Measurements from ENCODE around the gene C1orf185.
"Not testable (repeated sequence)": the region's sequence is repeated elsewhere in the genome, so short reads cannot be mapped to it uniquely, and the experiment has no call there.

Gene C1orf185

GRCh38 chr1:51137696-51138095 lies 35.7 kb downstream of the C1orf185 start:
- DNase-seq (ENCODE audit: low read depth in 2 of 2) = not testable (repeated sequence)

DNA sequence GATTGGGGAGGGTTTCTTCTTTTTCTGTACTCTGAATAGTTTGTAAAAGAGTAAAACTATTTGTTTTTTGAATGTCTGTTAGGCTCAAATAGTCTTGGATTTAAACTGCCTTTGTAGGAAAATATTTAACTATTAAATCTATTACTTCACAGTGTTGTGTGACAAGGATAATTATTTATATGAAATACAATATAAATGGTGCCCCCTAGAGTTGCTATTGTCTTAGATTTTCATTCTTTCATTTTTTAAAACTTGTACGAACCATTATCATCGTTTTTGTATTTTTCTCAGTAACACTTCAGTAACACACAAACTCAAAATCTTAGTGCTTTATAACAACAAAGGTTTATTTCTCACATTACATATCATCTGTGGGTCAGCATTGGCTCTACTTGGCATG lies 37.4 kb downstream of the C1orf185 start:
- no peak for DNase-seq (ENCODE audit: low read depth in 2 of 2)

DNA sequence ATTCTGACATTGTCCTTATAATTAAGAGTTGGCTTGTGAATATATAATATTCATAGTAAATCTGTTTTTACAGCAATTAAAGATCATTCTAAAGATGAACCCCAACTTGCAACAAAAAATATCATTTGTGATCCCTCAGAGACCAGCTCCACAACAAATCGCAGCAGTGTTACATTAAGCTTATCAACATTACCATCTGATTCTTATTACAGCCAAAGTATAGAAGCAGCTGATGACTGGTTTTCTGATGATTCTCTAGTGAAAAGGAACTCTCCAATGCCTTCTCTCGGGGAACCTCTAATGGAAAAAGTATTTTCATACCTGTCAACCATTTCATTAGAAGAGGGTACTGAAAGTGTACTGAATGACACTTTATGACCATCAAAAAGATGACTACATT lies 45.4 kb downstream of the C1orf185 start:
- DNase-seq (ENCODE audit: low read depth in 2 of 2) = no peak

DNA sequence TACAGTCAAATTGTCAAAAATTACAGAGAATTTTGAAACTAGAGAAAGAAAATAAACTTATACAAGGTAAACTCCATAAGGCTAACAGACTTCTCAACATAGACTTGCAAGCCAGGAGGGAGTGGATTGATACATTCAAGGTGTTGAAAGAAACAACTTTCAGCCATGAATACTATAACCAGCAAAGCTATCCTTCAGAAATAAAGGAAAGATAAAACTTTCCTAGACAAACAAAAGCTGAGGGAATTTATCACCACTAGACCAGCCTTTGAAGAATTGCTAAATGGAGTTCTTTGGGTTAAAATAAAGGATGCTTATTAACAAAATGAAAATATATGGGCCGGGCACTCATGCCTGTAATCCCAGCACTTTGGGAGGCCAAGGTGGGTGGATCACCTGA lies 52.7 kb downstream of the C1orf185 start:
- no peak for DNase-seq (ENCODE audit: low read depth in 2 of 2)

DNA sequence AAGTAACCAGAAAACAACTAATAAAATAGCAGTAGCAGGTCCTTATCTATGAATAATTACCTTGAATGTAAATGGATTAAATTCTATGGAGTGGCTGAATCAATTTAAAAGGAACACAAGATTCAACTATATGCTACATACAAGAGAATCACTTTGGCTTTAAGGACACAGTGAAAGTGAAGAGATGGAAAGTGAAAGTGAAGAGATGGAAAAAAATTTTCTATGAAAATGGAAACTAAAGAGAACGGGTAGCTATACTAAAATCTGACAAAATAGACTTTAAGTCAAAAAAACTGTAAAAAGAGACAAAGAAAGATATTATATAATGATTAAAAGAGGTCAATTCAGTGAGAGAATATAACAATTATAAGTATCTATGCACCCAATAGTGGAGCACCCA lies 54.7 kb downstream of the C1orf185 start:
- DNase-seq (ENCODE audit: low read depth in 2 of 2) = no peak

DNA sequence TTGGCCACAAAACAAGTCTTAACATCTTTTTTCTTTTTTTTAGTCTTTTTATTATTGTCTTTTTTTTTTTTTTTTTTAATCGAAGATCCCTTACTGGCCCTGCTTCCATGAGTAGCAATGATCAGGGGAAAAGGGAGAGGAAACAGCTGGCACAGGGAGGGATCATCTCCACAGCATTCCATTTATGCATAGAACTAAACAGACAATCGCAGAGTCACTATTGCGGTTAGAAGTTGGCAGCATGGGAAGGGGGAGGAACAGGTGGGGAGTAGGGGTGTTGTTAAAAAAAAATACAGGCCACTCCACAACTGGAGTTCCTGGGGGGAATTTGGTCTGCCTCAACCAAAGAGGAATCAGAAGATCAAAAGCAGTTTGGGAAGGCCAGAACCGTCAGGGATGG lies 55.4 kb downstream of the C1orf185 start:
- DNase-seq (ENCODE audit: low read depth in 2 of 2) = no peak

GRCh38 chr1:51158263-51158662 lies 56.2 kb downstream of the C1orf185 start:
- no peak for DNase-seq (ENCODE audit: low read depth in 2 of 2)

DNA sequence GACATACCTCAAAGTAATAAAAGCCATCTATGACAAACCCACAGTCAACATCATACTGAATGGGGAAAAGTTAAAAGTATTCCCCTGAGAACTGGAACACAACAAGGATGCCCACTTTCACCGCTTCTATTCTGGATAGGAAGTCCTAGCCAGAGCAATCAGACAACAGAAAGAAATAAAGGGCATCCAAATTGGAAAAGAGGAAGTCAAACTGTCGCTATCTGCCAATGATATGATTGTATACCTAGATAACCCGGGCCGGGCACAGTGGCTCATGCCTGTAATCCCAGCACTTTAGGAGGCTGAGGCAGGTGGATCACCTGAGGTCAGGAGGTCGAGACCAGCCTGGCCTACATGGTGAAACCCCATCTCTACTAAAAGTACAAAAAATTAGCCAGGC lies 60.5 kb downstream of the C1orf185 start:
- DNase-seq (ENCODE audit: low read depth in 2 of 2) = not testable (repeated sequence)

DNA sequence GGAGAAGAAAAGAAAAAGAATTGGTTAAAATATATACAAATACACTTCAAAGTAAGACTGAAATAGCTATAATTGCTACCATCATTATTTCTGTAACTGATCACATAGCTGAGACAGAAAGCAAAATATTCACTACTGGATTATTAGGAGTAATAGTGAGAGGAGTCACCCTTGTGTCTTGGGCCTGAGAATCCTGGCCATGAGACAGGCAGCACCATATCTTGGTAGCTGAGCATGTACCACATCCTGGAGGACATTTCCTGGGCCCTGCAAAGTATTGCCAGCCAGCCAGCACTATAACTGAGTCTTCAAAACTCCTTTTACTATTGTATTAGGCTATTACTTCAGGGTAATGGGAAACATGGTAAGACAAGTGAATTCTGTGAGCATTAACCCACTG lies 63.5 kb downstream of the C1orf185 start:
- DNase-seq (ENCODE audit: low read depth in 2 of 2) = no peak

GRCh38 chr1:51168266-51168845 lies 66.3 kb downstream of the C1orf185 start:
- DNase-seq (ENCODE audit: low read depth in 2 of 2) = no peak

GRCh38 chr1:51168936-51169335 lies 66.9 kb downstream of the C1orf185 start:
- no peak for DNase-seq (ENCODE audit: low read depth in 2 of 2)

DNA sequence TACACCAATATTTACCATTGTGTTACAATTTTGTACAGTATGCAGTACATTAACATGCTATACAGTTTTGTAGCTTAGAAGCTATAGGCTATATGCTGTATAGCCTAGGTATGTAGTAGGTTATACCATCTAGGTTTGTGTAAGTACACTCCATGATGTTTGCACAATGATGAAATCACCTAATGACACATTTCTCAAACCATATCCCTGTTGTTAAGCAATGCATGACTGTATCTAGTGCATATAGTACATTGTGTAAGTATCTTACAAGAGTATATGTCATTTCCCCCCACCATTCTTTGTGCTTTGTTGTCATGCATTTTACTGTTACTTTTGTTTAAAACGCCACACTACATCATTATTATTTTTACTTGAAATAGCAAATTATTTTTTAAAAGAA lies 68.3 kb downstream of the C1orf185 start:
- no peak for DNase-seq (ENCODE audit: low read depth in 2 of 2)

GRCh38 chr1:51172811-51173210 lies 70.8 kb downstream of the C1orf185 start:
- no peak for DNase-seq (ENCODE audit: low read depth in 2 of 2)

- DNase-seq (ENCODE audit: low read depth in 2 of 2) = no peak
Measured at GRCh38 chr1:51175278-51175677, 73.2 kb downstream of the C1orf185 start.

DNA sequence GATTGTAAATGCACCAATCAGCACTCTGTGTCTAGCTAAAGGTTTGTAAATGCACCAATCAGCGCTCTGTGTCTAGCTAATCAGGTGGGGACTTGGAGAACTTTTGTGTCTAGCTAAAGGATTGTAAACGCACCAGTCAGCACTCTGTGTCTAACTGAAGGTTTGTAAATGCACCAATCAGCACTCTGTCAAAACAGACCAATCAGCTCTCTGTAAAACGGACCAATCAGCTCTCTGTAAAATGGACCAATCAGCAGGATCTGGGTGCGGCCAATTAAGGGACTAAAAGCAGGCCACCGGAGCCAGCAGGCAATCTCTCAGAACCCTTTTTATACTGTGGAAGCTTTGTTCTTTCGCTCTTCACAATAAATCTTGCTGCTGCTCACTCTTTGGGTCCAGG lies 76.0 kb downstream of the C1orf185 start:
- DNase-seq (ENCODE audit: low read depth in 2 of 2) = not testable (repeated sequence)

DNA sequence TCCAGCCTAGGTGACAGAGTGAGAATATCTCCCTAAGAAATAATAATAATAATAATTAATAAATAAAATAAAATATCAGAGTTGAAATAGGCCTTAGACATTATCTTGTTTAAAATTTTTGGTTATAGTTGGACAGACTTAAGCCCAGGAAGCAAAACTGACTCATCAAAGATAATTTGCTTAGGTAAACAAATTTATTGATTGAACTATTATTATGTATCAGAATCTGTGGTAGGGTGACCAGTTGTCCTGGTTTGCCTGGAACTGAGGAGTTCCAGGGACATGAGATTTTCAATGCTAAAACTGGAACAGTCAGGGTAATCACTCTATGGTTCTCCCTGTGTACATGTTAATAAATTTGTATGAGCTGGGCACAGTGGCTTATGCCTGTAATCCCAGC lies 86.2 kb downstream of the C1orf185 start:
- no peak for DNase-seq (ENCODE audit: low read depth in 2 of 2)

DNA sequence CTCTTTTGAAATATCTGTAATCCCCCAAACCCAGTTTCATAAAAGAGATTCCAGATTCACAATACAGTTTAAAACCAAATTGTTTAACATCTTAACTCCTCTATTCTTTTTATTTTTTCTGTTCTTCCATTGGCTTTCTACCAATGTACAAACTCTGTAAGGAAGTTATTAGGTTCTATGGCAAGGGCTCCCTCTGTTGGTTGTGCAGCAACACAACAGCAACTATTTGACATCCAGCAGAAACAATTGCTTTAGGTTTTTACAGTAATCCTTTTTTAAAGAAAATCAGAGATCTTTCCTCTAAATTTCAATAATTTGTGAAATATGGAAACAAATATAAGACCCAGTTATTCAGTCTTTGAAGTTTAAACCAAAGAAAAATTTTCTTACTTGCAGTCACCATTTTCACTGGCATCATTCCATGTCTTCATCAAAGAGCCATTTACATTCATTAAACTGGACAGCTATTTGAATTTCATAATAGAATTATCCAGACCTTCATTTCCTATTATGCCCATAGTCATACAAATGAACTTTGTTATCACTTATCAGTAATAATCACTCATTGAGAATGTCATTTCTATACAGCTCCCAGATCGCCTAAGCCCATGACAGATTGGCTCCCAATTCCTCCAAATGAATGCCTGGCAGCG lies 87.5 kb downstream of the C1orf185 start:
- no peak for DNase-seq (ENCODE audit: low read depth in 2 of 2)

GRCh38 chr1:51190961-51191360 lies 88.9 kb downstream of the C1orf185 start:
- no peak for DNase-seq (ENCODE audit: low read depth in 2 of 2)

DNA sequence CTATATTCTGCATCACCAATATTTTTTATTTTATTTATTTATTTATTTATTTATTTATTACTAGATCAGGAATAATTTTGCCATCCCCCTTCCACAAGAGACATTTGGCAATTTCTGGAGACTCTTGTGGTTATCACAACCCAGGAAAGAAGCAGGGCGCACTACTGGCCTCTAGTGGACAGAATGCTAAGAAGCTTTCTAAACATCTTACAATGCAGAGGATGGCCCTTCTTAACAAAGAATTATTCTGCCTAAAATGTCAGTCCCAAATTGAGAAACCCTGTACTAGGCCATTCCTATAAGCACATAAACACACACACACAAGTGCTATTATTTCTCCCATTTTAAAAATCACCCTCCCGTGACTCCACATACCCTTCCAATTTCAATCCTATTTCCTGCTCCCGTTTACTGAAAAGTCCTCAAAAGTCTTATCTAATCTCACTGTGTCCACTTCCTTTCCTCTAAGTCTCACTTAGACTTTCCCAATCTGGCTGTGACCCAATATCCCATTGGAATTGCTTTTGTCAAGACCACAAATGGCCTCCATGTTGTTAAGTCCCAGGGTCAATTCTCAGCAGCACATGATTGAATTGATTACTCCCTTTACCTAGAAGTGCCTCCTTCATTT lies 90.3 kb downstream of the C1orf185 start:
- DNase-seq (ENCODE audit: low read depth in 2 of 2) = peak; percentile 9 to 32

GRCh38 chr1:51193564-51193963 lies 91.5 kb downstream of the C1orf185 start:
- no peak for DNase-seq (ENCODE audit: low read depth in 2 of 2)

Data from stimulated activated CD8-positive, alpha-beta memory T cell treated with anti-CD3 and anti-CD28 coated beads, Interleukin-2, amount 100 ng/mL, for 48 hours (primary cell).